Immature natural killer cell (primary cell): ENCODE data around the gene SSTR1. TPM values are rescaled to one million over a fixed set of nuclear protein-coding genes. Genes with fewer than 3 reads are reported as not detected.

ENCODE experiments used
- DNase-seq, 3 donors: peaks; one replicate each; pipeline ENCODE4 v3.0.0; 2022; ENCODE audit warnings: mixed read lengths in 1 of 3
- H3K27ac Mint-ChIP-seq, 6 donors: one replicate each; pipeline ENCODE4 v1.8.0; 2020; ENCODE audit warnings: mixed read lengths in 6 of 6, mild to moderate bottlenecking in 5 of 6, inconsistent platforms in 4 of 6, moderate library complexity in 3 of 6
- H3K27me3 Mint-ChIP-seq, 3 donors: one replicate each; pipeline ENCODE4 v1.8.0; 2020 to 2021; ENCODE audit warnings: low read depth in 3 of 3, mild to moderate bottlenecking in 3 of 3, mixed read lengths in 3 of 3, moderate library complexity in 3 of 3, inconsistent platforms in 1 of 3
- H3K36me3 Mint-ChIP-seq, 3 donors: one replicate each; pipeline ENCODE4 v1.8.0; 2020; ENCODE audit warnings: mixed read lengths in 3 of 3, inconsistent platforms in 2 of 3, mild to moderate bottlenecking in 2 of 3
- H3K4me1 Mint-ChIP-seq, 2 donors: one replicate each; pipeline ENCODE4 v1.8.0; 2020; ENCODE audit warnings: inconsistent platforms in 2 of 2, mild to moderate bottlenecking in 2 of 2, mixed read lengths in 2 of 2, moderate library complexity in 1 of 2
- H3K4me3 Mint-ChIP-seq, 5 donors: one replicate each; pipeline ENCODE4 v1.8.0; 2020; ENCODE audit warnings: mild to moderate bottlenecking in 5 of 5, mixed read lengths in 5 of 5, inconsistent platforms in 3 of 5, moderate library complexity in 3 of 5
- H3K9me3 Mint-ChIP-seq, 6 donors: one replicate each; pipeline ENCODE4 v1.8.0; 2020; ENCODE audit warnings: mild to moderate bottlenecking in 6 of 6, mixed read lengths in 6 of 6, inconsistent platforms in 4 of 6, moderate library complexity in 3 of 6
- polyA plus RNA-seq, 3 donors: library from polyadenylated mRNA; unstranded; fragments of 300-500 nt; fragmentation: Illumina TruSeq; gene quantifications; one replicate each; pipeline ENCODE4 v1.2.3, GENCODE V29; 2021

SSTR1 gene
- polyA plus RNA-seq, 3 donors from 2014 or later, result not detected

GRCh38 chr14:38257507-38257906, 49.8 kb downstream of the SSTR1 start:
- Mint-ChIP-seq H3K4me3 (no peak overlapping the region), H3K9me3 (peaks cover 0 to 24% (median 5%) of the 10 kb centered on the region in 6 donors), H3K4me1 (peaks cover 10 to 16% of the 10 kb centered on the region in 2 donors), H3K36me3 (peaks cover 0 to 3% (median 0%) of the 10 kb centered on the region in 3 donors), H3K27ac (no peak overlapping the region), H3K27me3 (peaks cover 7 to 27% (median 9%) of the 10 kb centered on the region in 3 donors)
- no peak for DNase-seq

DNA sequence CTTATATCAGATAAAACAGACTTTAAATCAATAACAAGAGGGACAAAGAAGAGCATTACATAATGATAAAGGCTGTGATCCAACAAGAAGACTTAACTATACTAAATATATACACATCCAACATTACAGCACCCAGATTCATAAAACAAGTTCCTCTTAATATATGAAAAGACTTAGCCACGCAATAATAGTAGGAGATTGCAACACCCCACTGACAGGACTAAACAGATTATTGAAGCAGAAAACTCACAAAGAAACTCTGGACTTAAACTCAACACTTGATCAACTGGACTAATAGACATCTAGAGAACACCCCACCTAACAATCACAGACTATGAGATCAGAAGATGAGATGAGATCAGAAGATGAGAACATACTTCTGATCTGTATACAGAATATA, 53.9 kb downstream of the SSTR1 start:
- H3K27ac Mint-ChIP-seq, result no peak overlapping the region
- H3K4me1 Mint-ChIP-seq, result peaks cover 0 to 3% of the 10 kb centered on the region in 2 donors
- DNase-seq, result no peak
- peaks cover 2 to 14% (median 4%) of the 10 kb centered on the region in 3 donors for H3K27me3 Mint-ChIP-seq
- no peak overlapping the region for H3K4me3 Mint-ChIP-seq
- H3K36me3 Mint-ChIP-seq, result peaks cover 0 to 3% (median 0%) of the 10 kb centered on the region in 3 donors
- peaks cover 1 to 17% (median 6%) of the 10 kb centered on the region in 6 donors for H3K9me3 Mint-ChIP-seq

Other genes starting within 250 kb of the SSTR1 start
- not detected for gene CLEC14A, start 48.2 kb downstream of the SSTR1 start, polyA plus RNA-seq